IMR-90 (cell line): ENCODE results near the gene BOD1L1. TPM values are rescaled to one million over a fixed set of nuclear protein-coding genes. Genes with fewer than 3 reads are reported as not detected.

Experiments used
- ATAC-seq: fragments of 200-7000 bp; cut with Tn5 transposase; 2 replicates; pipeline ENCODE4 v1.9.1; 2020; ENCODE audit warnings: low read depth, mild to moderate bottlenecking, moderate library complexity
- BruUV-seq: library from RNA; stranded (reverse); fragments of 400-500 nt; replicated peaks from 2 replicates; lab custom pipeline; 2021; lab: Mats Ljungman, UMichigan
- CTCF ChIA-PET: fragments of 300-600 bp; formaldehyde crosslinking; extraction: SDS; loops from one replicate; lab custom pipeline; 2021; ENCODE audit warnings: antibody characterized with exemption; lab: Yijun Ruan, JAX
- POLR2A ChIA-PET: fragments of 300-600 bp; sonication (Branson Sonifier 250); formaldehyde crosslinking; loops from one replicate; lab custom pipeline; 2022; ENCODE audit warnings: antibody characterized with exemption; ENCODE audit not compliant: unreplicated experiment; lab: Charles Lee
- DNase-seq: peaks from one replicate; pipeline ENCODE4 v3.0.0; 2013
- H2AFZ ChIP-seq: replicated peaks from 2 replicates; pipeline ENCODE3; 2013; ENCODE audit warnings: low read length, mild to moderate bottlenecking; ENCODE audit not compliant: poor library complexity
- H2AK5ac ChIP-seq: 2 replicates; pipeline ENCODE4 v1.6.1; 2013; ENCODE audit warnings: low read depth, low read length, inconsistent platforms
- H2AK9ac ChIP-seq: replicated peaks from 2 replicates; pipeline ENCODE3; 2013; ENCODE audit warnings: mild to moderate bottlenecking, low read depth, low read length, moderate library complexity; ENCODE audit not compliant: poor library complexity
- H2BK120ac ChIP-seq: 2 replicates; pipeline ENCODE4 v1.6.1; 2013; ENCODE audit warnings: low read depth, low read length, inconsistent platforms
- H2BK15ac ChIP-seq: 3 replicates; pipeline ENCODE4 v1.6.1; 2013; ENCODE audit warnings: low read depth, low read length, inconsistent platforms
- H2BK20ac ChIP-seq: 2 replicates; pipeline ENCODE4 v1.6.1; 2013; ENCODE audit warnings: low read depth, mild to moderate bottlenecking, inconsistent platforms, low read length, moderate library complexity
- H2BK5ac ChIP-seq: 2 replicates; pipeline ENCODE4 v1.6.1; 2013; ENCODE audit warnings: mild to moderate bottlenecking, low read depth, low read length, inconsistent platforms; ENCODE audit not compliant: poor library complexity, severe bottlenecking
- H3K14ac ChIP-seq: replicated peaks from 2 replicates; pipeline ENCODE4 v1.6.1; 2013; ENCODE audit warnings: low read depth, low read length, inconsistent platforms
- H3K18ac ChIP-seq: 2 replicates; pipeline ENCODE4 v1.6.1; 2013; ENCODE audit warnings: low read depth, low read length, control low read depth
- H3K23ac ChIP-seq: 2 replicates; pipeline ENCODE4 v1.6.1; 2013; ENCODE audit warnings: low read depth, low read length, inconsistent platforms
- H3K27ac ChIP-seq: 2 replicates; pipeline ENCODE4 v1.5.1; 2013; ENCODE audit warnings: mild to moderate bottlenecking, control low read depth, low read length; ENCODE audit not compliant: insufficient read depth
- H3K27me3 ChIP-seq: 2 replicates; pipeline ENCODE4 v1.6.1; 2013; ENCODE audit warnings: low read length; ENCODE audit not compliant: control insufficient read depth, insufficient read depth
- H3K36me3 ChIP-seq: 2 replicates; pipeline ENCODE4 v1.6.1; 2013; ENCODE audit warnings: low read length, mixed read lengths; ENCODE audit not compliant: control insufficient read depth, insufficient read depth
- H3K4ac ChIP-seq: 2 replicates; pipeline ENCODE4 v1.6.1; 2013; ENCODE audit warnings: low read depth, low read length, inconsistent platforms
- H3K4me1 ChIP-seq: 2 replicates; pipeline ENCODE4 v1.6.1; 2013; ENCODE audit warnings: low read length, mixed read lengths; ENCODE audit not compliant: control insufficient read depth, insufficient read depth
- H3K4me2 ChIP-seq: 2 replicates; pipeline ENCODE4 v1.6.1; 2013; ENCODE audit warnings: low read depth, mild to moderate bottlenecking, control low read depth, low read length, moderate library complexity
- H3K4me3 ChIP-seq: 2 replicates; pipeline ENCODE4 v1.5.1; 2013; ENCODE audit warnings: low read depth, mild to moderate bottlenecking, control low read depth, low read length, moderate library complexity; ENCODE audit not compliant: insufficient read depth
- H3K56ac ChIP-seq: 2 replicates; pipeline ENCODE4 v1.6.1; 2013; ENCODE audit warnings: low read length, inconsistent platforms; ENCODE audit not compliant: insufficient read depth; ENCODE audit errors: extremely low read depth
- H3K79me1 ChIP-seq, 2 experiments: 2 replicates each; pipeline ENCODE4 v1.6.1; 2013; ENCODE audit warnings: low read length in 2 of 2, inconsistent platforms in 1 of 2, low read depth in 1 of 2
- H3K9ac ChIP-seq: 2 replicates; pipeline ENCODE4 v1.6.1; 2013; ENCODE audit warnings: low read depth, low read length, control low read depth
- H3K9me1 ChIP-seq: 2 replicates; pipeline ENCODE4 v1.6.1; 2013; ENCODE audit warnings: low read length, inconsistent platforms; ENCODE audit not compliant: insufficient read depth
- H3K9me3 ChIP-seq: 2 replicates; pipeline ENCODE4 v1.6.1; 2013; ENCODE audit warnings: low read length; ENCODE audit not compliant: control insufficient read depth, insufficient read depth
- H4K20me1 ChIP-seq: 2 replicates; pipeline ENCODE4 v1.6.1; 2013; ENCODE audit warnings: low read length, inconsistent platforms; ENCODE audit not compliant: insufficient read depth
- H4K5ac ChIP-seq: 2 replicates; pipeline ENCODE4 v1.6.1; 2013; ENCODE audit warnings: mild to moderate bottlenecking, low read depth, low read length, control low read depth
- H4K8ac ChIP-seq, 2 experiments: 2 replicates each; pipeline ENCODE4 v1.6.1; 2013; ENCODE audit warnings: low read depth in 2 of 2, low read length in 2 of 2, control low read depth in 1 of 2, inconsistent platforms in 1 of 2
- H4K91ac ChIP-seq: 2 replicates; pipeline ENCODE4 v1.6.1; 2013; ENCODE audit warnings: low read depth, low read length, inconsistent platforms; ENCODE audit not compliant: insufficient read depth
- BHLHE40 ChIP-seq: fragments of 150-350 bp; IDR thresholded peaks from 2 replicates; pipeline ENCODE4 v1.6.1; 2016; ENCODE audit warnings: mild to moderate bottlenecking, low read depth, low read length
- CEBPB ChIP-seq: IDR thresholded peaks from 2 replicates; pipeline ENCODE4 v1.6.1; 2012; ENCODE audit warnings: low read depth, low read length, improper control_type of control experiment
- MAZ ChIP-seq: IDR thresholded peaks from 2 replicates; pipeline ENCODE4 v1.6.1; 2012; ENCODE audit warnings: low read depth, mild to moderate bottlenecking, low read length, improper control_type of control experiment, moderate library complexity, borderline replicate concordance
- MXI1 ChIP-seq: IDR thresholded peaks from 2 replicates; pipeline ENCODE4 v1.6.1; 2012; ENCODE audit warnings: low read depth, mild to moderate bottlenecking, low read length, moderate library complexity, borderline replicate concordance
- NFE2L2 ChIP-seq: fragments of 150-350 bp; IDR thresholded peaks from 2 replicates; pipeline ENCODE4 v1.6.1; 2016; ENCODE audit warnings: low read depth, mild to moderate bottlenecking, low read length
- POLR2A ChIP-seq: IDR thresholded peaks from 2 replicates; pipeline ENCODE4 v1.6.1; 2012; ENCODE audit warnings: mild to moderate bottlenecking, low read depth, low read length
- RAD21 ChIP-seq: IDR thresholded peaks from 2 replicates; pipeline ENCODE4 v1.6.1; 2012; ENCODE audit warnings: low read length, improper control_type of control experiment
- RCOR1 ChIP-seq: IDR thresholded peaks from 2 replicates; pipeline ENCODE4 v1.6.1; 2012; ENCODE audit warnings: mild to moderate bottlenecking, low read length, improper control_type of control experiment; ENCODE audit not compliant: insufficient replicate concordance
- SMC3 ChIP-seq: fragments of 150-350 bp; IDR thresholded peaks from 2 replicates; pipeline ENCODE4 v1.6.1; 2016; ENCODE audit warnings: low read depth, mild to moderate bottlenecking, antibody characterized with exemption, low read length, moderate library complexity
- WGBS, 2 experiments: methylation state at CpG; one replicate each; pipeline versions ENCODE4 v1.1.5 to v1.1.7; 2013; ENCODE audit warnings: missing lambda C conversion rate in 2 of 2; ENCODE audit not compliant: insufficient read length in 1 of 2; ENCODE audit errors: extremely low coverage in 2 of 2; 5-methylcytosine and 5-hydroxymethylcytosine counted together
- dilution Hi-C: fragments of 300-500 bp; cut with HindIII; formaldehyde crosslinking; loops from one replicate; pipeline ENCODE4 v1.14.3; 2018; ENCODE audit warnings: low sequenced_read_pairs; ENCODE audit not compliant: unreplicated experiment
- in situ Hi-C: fragments of 300-500 bp; cut with MboI; formaldehyde crosslinking; loops from 3 replicates; pipeline ENCODE4 v1.14.3; 2019; ENCODE audit warnings: low sequenced_read_pairs, inconsistent platforms, mixed read lengths
- intact Hi-C: fragments of 100-400 bp; cut with micrococcal nuclease; formaldehyde crosslinking; loops from 2 replicates; pipeline ENCODE4 v1.10.0; 2022
- polyA plus RNA-seq, 3 experiments: library from polyadenylated mRNA; depleted of rRNA; stranded (reverse); fragments of >200 nt; gene quantifications; 2 replicates each; pipeline ENCODE4 v1.2.3, GENCODE V29; 2012; ENCODE audit warnings: low replicate concordance in 1 of 3
- total RNA-seq: library from RNA; depleted of rRNA; stranded (reverse); fragments of >200 nt; gene quantifications from 2 replicates; pipeline ENCODE4 v1.2.3, GENCODE V29; 2012
- TF ChIP-seq, protein P1 (sequence below): fragments of 150-350 bp; IDR thresholded peaks from 2 replicates; pipeline ENCODE4 v1.6.1; 2017; ENCODE audit warnings: mild to moderate bottlenecking, antibody characterized with exemption, low read length, low read depth
- TF ChIP-seq, protein P2 (sequence below): conservative IDR thresholded peaks from 2 replicates; pipeline ENCODE4 v1.5.1; 2012; ENCODE audit warnings: mild to moderate bottlenecking, low read depth, low read length, improper control_type of control experiment

The BOD1L1 gene
- total and polyA plus RNA-seq, 2 of the 4 experiments (the other 2 are of a cell fraction), result 13.5 to 26.9 TPM

DNA sequence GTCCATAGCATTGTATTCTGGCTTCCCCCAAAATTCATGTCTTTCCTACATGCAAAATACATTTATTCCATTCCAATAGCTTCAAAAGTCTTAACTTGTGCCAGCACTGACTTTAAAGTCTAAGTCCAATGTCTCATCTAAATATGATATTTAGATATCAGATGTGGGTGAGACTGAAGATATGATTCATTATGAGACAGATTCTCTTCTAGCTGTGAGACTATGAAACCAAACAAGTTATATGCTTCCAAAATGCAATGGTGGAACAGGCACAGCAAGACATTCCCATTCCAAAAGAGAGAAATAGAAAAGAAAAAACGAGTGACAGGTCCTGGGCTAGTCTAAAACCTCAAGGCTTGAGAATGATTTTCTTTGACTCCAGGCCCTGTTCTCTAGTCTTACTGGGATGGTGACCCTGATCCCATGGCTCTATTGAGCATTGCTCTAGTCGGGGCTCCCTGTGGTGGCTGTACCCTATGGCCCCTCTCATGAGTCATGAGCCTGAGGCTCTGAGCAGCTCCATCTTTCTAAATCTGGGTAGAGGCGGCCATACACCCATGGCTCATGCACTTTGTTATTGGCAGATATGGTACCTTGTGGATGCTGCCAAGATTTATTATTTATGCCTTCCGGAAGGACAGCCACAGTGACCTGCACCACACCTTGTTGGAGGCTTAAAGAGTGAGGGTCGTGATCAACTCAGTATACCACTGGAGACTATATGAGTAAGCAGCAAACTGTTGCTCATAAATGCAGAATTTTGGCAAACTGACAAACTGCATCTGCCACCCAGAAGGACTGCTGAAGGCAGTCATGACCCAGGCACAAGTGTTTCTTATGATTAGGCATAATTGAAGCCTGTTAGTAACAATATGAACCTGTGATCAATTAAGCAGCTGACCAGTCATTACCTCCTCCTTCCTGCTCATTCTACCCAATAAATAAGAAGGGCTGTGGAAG is 38.5 kb upstream of the BOD1L1 start:
- no peaks in the 10 kb centered on the region for H3K36me3 ChIP-seq
- H3K14ac ChIP-seq, result no peak overlapping the region
- H2AFZ ChIP-seq, result no peak overlapping the region
- no peak for TF ChIP-seq NFE2L2
- TF ChIP-seq, protein P1, sequence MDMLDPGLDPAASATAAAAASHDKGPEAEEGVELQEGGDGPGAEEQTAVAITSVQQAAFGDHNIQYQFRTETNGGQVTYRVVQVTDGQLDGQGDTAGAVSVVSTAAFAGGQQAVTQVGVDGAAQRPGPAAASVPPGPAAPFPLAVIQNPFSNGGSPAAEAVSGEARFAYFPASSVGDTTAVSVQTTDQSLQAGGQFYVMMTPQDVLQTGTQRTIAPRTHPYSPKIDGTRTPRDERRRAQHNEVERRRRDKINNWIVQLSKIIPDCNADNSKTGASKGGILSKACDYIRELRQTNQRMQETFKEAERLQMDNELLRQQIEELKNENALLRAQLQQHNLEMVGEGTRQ, result no peak
- no peak for TF ChIP-seq MAZ
- no peak for TF ChIP-seq RAD21
- TF ChIP-seq POLR2A, result no peak
- no peak for TF ChIP-seq RCOR1
- TF ChIP-seq, protein P2, sequence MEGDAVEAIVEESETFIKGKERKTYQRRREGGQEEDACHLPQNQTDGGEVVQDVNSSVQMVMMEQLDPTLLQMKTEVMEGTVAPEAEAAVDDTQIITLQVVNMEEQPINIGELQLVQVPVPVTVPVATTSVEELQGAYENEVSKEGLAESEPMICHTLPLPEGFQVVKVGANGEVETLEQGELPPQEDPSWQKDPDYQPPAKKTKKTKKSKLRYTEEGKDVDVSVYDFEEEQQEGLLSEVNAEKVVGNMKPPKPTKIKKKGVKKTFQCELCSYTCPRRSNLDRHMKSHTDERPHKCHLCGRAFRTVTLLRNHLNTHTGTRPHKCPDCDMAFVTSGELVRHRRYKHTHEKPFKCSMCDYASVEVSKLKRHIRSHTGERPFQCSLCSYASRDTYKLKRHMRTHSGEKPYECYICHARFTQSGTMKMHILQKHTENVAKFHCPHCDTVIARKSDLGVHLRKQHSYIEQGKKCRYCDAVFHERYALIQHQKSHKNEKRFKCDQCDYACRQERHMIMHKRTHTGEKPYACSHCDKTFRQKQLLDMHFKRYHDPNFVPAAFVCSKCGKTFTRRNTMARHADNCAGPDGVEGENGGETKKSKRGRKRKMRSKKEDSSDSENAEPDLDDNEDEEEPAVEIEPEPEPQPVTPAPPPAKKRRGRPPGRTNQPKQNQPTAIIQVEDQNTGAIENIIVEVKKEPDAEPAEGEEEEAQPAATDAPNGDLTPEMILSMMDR, result no peak
- TF ChIP-seq MXI1, result no peak
- no peak for TF ChIP-seq BHLHE40
- TF ChIP-seq CEBPB, result no peak
- no peak for TF ChIP-seq SMC3
- no peak overlapping the region for H3K4me2 ChIP-seq
- no peak overlapping the region for H3K23ac ChIP-seq
- H2BK120ac ChIP-seq, result no peak overlapping the region
- no peak overlapping the region for H2BK20ac ChIP-seq
- H4K8ac ChIP-seq, result no peak overlapping the region
- no peak overlapping the region for H3K9ac ChIP-seq
- dilution Hi-C loops (no loop called here), intact Hi-C loops (no loop called here), in situ Hi-C loops (loop anchor here (25.0 kb wide), 1 partner anchor 246 kb away; no protein-coding TSS in a partner anchor)
- POLR2A ChIA-PET, result no interaction called here
- no peak overlapping the region for H4K5ac ChIP-seq
- no TSS peak for BruUV-seq
- H2BK15ac ChIP-seq, result no peak overlapping the region
- H2AK9ac ChIP-seq, result no peak overlapping the region
- no peak overlapping the region for H3K4me3 ChIP-seq
- no peak overlapping the region for H2BK5ac ChIP-seq
- H3K9me1 ChIP-seq, result no peaks in the 10 kb centered on the region
- H3K79me1 ChIP-seq, result no peaks in the 10 kb centered on the region
- DNase-seq (peak; percentile 33), ATAC-seq (no peak)
- H3K4me1 ChIP-seq, result no peaks in the 10 kb centered on the region
- no peak overlapping the region for H3K27ac ChIP-seq
- H3K27me3 ChIP-seq, result no peaks in the 10 kb centered on the region
- H4K91ac ChIP-seq, result no peak overlapping the region
- H3K56ac ChIP-seq, result no peak overlapping the region
- no peak overlapping the region for H2AK5ac ChIP-seq
- H3K4ac ChIP-seq, result no peak overlapping the region
- H3K18ac ChIP-seq, result no peak overlapping the region
- CTCF ChIA-PET, result no interaction called here
- no peaks in the 10 kb centered on the region for H4K20me1 ChIP-seq
- 40% methylated on average over 1 of the region's 5 CpGs; no CpG with 5 or more reads in 1 of the 2 experiments for whole genome bisulfite sequencing, 2 experiments
- no peaks in the 10 kb centered on the region for H3K9me3 ChIP-seq
